ENCODE measurements around the gene CFAP70. TPM values are rescaled to one million over a fixed set of nuclear protein-coding genes. Genes with fewer than 3 reads are reported as not detected.

Gene CFAP70
- total RNA-seq, 1 donor, result 0.43 TPM

DNA sequence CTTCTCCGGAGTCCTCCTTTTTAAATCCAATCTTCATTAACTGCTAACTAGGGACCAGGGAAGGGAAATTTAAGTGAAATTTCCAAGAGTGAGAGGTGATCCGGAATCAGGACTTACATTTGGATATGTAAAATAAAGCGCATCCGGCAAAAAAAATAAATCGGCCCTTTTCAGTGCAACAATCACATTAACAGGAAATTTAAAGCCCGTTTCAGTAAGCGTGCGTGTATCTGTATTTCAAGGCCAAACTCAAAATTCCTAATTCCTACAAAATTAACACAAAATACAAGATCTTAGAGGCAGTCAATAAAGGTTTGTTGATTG lies 112.4 kb downstream of the CFAP70 start:
- peak; percentile 18 for DNase-seq (ENCODE audit: low read depth)

DNA sequence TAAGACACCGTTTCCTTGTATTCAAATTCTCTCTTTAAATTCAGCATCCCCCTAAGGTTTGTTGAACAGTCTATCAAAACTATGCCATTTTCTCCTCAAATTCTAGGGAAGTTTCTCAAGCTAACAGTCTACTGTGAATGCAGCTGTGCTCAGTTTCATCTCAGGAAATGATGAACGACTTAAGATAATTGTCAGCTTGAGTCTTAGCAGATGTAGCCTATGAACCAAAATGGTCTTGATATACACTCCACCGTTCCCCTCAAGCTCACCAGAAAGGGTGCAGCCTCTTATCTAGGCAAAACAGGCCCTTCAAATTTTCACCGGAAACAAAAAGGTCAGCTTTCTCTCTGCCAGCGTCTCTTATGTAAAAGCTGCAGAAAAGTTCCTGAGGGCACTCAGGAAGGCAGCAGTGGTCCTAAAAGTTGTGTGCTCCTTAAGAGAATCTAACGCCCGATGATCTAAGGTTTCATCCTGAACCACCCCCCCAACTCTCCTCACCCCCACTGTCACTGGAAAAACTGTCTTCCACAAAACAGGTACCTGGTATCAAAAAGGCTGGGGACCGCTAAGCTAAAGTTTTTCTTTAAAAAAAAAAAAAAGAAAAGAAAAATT lies 113.7 kb downstream of the CFAP70 start:
- DNase-seq (ENCODE audit: low read depth), result peak; percentile 44
- peak overlapping the region; percentile 84 for H3K4me3 ChIP-seq (ENCODE audit: low read depth, low read length)
- TF ChIP-seq, protein P1, sequence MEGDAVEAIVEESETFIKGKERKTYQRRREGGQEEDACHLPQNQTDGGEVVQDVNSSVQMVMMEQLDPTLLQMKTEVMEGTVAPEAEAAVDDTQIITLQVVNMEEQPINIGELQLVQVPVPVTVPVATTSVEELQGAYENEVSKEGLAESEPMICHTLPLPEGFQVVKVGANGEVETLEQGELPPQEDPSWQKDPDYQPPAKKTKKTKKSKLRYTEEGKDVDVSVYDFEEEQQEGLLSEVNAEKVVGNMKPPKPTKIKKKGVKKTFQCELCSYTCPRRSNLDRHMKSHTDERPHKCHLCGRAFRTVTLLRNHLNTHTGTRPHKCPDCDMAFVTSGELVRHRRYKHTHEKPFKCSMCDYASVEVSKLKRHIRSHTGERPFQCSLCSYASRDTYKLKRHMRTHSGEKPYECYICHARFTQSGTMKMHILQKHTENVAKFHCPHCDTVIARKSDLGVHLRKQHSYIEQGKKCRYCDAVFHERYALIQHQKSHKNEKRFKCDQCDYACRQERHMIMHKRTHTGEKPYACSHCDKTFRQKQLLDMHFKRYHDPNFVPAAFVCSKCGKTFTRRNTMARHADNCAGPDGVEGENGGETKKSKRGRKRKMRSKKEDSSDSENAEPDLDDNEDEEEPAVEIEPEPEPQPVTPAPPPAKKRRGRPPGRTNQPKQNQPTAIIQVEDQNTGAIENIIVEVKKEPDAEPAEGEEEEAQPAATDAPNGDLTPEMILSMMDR (IDR thresholded peaks at IDR 0.05; ENCODE audit: insufficient read depth, low read depth, low read length), result no peak

More for the DNA sequence above, 112.4 kb downstream of the CFAP70 start:
- peak overlapping the region; percentile 84 for H3K4me3 ChIP-seq (ENCODE audit: low read depth, low read length)
- TF ChIP-seq, protein P1 (IDR thresholded peaks at IDR 0.05; ENCODE audit: insufficient read depth, low read depth, low read length), result no peak

DNA sequence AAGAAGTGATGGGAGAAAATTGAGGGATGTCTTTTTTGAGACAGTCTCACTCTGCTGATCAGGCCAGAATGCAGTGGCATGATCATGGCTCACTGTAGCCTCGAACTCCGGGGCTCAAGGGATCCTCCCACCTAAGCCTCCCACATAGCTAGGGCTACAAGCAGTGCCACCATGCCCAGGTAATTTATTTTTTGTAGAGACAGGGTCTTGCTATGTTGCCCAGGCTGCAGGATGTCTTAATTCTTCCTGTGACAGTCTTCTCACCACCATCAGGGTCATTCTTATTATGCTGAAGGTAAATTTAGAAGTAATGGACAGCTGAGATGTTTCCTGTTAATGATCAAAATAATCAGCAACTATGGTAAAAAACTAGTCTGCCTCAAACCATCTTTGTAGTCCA lies 118.8 kb downstream of the CFAP70 start:
- TF ChIP-seq, protein P1 (IDR thresholded peaks at IDR 0.05; ENCODE audit: insufficient read depth, low read depth, low read length), result no peak
- DNase-seq (ENCODE audit: low read depth), result no peak
- no peak overlapping the region for H3K4me3 ChIP-seq (ENCODE audit: low read depth, low read length)

DNA sequence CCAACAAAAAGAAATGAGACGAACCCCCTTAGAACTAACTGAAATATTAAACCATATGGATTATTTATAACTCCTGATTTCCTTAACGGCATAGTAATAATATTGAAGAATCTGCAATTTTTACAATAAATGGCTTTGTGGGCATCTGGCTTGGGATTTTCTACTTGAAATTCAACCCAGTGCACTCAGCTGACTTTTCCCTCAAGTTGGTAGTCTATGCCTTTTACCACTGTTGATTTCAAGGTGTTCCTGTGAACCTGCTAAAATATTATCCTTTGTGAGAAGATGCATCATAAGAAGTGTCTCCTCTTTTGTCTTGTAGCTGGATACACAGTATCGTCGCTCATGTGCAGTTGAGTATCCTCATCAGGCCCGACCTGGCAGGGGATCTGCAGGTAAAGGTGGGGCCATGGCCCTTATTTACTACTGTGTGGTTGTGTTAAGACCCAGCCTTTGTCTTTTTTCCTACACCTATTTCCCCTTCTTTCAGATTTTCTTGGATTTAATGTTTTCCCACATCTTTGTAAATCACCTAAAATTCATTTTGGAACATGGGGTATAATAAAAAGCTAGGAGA lies 119.6 kb downstream of the CFAP70 start:
- no peak overlapping the region for H3K4me3 ChIP-seq (ENCODE audit: low read depth, low read length)
- TF ChIP-seq, protein P1 (IDR thresholded peaks at IDR 0.05; ENCODE audit: insufficient read depth, low read depth, low read length), result no peak
- no peak for DNase-seq (ENCODE audit: low read depth)

DNA sequence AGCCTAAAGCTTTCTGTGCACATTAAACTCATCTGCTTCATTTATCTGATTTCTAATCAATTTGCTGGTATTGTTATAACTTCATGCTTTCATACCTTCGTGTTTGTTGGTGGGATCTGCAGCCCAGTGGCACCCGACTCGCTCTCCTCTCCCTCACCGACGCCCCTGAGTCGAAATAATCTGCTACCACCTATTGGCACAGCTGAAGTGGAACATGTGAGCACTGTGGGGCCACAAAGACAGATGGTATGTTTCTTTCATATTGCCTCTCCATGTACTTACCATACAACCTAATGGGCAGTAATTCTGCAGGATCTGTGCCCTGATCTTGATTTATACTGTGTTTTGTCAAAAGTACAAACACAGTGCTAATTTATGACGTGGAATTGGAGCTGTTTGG lies 124.0 kb downstream of the CFAP70 start:
- DNase-seq (ENCODE audit: low read depth), result no peak
- no peak overlapping the region for H3K4me3 ChIP-seq (ENCODE audit: low read depth, low read length)
- TF ChIP-seq, protein P1 (IDR thresholded peaks at IDR 0.05; ENCODE audit: insufficient read depth, low read depth, low read length), result no peak

DNA sequence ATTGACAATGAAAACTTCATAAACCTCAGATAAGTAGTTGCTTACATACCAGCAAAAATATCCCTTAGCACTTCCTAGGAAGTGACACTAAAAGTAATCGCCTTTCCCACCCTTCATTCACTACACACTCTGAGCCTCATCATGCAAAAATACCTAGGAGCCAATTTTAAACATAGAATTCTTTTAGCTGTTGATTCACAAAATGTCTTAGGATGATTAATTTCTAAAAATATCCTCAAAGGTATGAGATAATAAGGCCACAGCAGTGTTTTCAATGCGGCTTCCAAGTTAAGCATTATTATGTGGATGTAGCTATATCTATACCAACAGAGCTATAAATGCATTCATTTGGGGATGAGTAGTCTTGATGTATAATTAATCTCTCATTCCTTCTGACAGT lies 124.8 kb downstream of the CFAP70 start:
- DNase-seq (ENCODE audit: low read depth), result no peak
- H3K4me3 ChIP-seq (ENCODE audit: low read depth, low read length), result no peak overlapping the region
- TF ChIP-seq, protein P1 (IDR thresholded peaks at IDR 0.05; ENCODE audit: insufficient read depth, low read depth, low read length), result no peak

DNA sequence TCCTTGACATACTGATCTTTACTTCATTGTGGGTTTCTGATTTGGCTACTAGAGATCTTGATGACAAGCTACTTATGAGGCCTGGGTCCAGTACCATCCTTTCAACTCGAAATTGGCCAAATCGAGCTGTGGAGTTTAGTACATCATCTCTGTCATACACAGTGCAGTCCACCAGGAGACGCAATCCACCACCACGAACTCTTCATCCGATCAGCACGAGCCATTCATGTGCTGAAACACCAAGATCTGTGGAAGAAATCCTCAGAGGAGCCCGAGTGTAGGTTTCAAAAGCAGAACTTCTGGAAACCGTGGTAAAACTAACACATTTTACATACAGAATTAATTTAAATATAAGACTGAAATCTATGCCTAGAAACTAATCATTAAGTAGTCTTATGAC lies 125.8 kb downstream of the CFAP70 start:
- DNase-seq (ENCODE audit: low read depth), result peak; percentile 18
- no peak overlapping the region for H3K4me3 ChIP-seq (ENCODE audit: low read depth, low read length)
- TF ChIP-seq, protein P1 (IDR thresholded peaks at IDR 0.05; ENCODE audit: insufficient read depth, low read depth, low read length), result peak; percentile 45

Data from fibroblast of villous mesenchyme (primary cell).